GM12892 (cell line): ENCODE measurements around the gene ST8SIA5.

ENCODE experiments used
- POLR2A ChIP-seq: IDR thresholded peaks from 2 replicates; pipeline ENCODE4 v1.6.1; 2011; ENCODE audit warnings: low read depth, low read length, control low read depth
- POLR2AphosphoS5 ChIP-seq: IDR thresholded peaks from 2 replicates; pipeline ENCODE4 v1.6.1; 2011; ENCODE audit warnings: low read depth, low read length, control low read depth
- TAF1 ChIP-seq: IDR thresholded peaks from 2 replicates; pipeline ENCODE4 v1.6.1; 2011; ENCODE audit warnings: low read depth, mild to moderate bottlenecking, control low read depth, low read length, borderline replicate concordance

- TF ChIP-seq POLR2A (no peak), POLR2AphosphoS5 (no peak), TAF1 (no peak)
These were observed 2.1 kb downstream of the ST8SIA5 start for GRCh38 chr18:46754661-46755292.
